ENCODE results near the gene POLDIP2. TPM values are rescaled to one million over a fixed set of nuclear protein-coding genes. Genes with fewer than 3 reads are reported as not detected.
A peak's percentile ranks its signal among the peaks of the same experiment; 100 is the strongest.

The POLDIP2 gene
- total RNA-seq, 6 experiments from 2014 or later, result 92.5 to 156 (median 130) TPM

DNA sequence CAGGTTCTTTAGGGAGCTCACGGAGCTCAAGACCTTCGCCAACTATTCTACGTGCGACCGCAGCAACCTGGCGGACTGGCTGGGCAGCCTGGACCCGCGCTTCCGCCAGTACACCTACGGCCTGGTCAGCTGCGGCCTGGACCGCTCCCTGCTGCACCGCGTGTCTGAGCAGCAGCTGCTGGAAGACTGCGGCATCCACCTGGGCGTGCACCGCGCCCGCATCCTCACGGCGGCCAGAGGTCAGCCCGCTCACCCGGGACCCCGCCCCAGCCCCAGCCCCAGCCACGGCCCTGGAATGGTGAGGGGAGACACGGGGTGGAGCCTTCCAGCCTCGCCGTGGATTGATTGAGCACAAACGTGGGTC is 27.7 kb upstream of the POLDIP2 start:
- peak overlapping the region; percentile 48 to 61 (median 57) for H3K4me3 ChIP-seq
- TF ChIP-seq POLR2A (IDR thresholded peaks at IDR 0.05), result no peak
- TF ChIP-seq, protein P1, sequence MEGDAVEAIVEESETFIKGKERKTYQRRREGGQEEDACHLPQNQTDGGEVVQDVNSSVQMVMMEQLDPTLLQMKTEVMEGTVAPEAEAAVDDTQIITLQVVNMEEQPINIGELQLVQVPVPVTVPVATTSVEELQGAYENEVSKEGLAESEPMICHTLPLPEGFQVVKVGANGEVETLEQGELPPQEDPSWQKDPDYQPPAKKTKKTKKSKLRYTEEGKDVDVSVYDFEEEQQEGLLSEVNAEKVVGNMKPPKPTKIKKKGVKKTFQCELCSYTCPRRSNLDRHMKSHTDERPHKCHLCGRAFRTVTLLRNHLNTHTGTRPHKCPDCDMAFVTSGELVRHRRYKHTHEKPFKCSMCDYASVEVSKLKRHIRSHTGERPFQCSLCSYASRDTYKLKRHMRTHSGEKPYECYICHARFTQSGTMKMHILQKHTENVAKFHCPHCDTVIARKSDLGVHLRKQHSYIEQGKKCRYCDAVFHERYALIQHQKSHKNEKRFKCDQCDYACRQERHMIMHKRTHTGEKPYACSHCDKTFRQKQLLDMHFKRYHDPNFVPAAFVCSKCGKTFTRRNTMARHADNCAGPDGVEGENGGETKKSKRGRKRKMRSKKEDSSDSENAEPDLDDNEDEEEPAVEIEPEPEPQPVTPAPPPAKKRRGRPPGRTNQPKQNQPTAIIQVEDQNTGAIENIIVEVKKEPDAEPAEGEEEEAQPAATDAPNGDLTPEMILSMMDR (IDR thresholded peaks at IDR 0.05), result no peak
- 60% methylated on average over 2 of the region's 29 CpGs for WGBS (ENCODE audit: insufficient coverage, low coverage, low lambda C conversion rate, missing lambda C conversion rate)
- peak; percentile 25 to 47 (median 38) for ATAC-seq
- no peaks in the 10 kb centered on the region for H3K9me3 ChIP-seq
- intact Hi-C loops (cut with DNase I), result no loop called here
- peaks cover 0 to 8% (median 0%) of the 10 kb centered on the region in 4 donors for H3K36me3 ChIP-seq
- no peak overlapping the region for H3K27ac ChIP-seq
- no peaks in the 10 kb centered on the region for H3K27me3 ChIP-seq
- DNase-seq, result peak in 1 of 3 donors; percentile 58
- peaks cover 0 to 25% (median 0%) of the 10 kb centered on the region in 4 donors for H3K4me1 ChIP-seq

DNA sequence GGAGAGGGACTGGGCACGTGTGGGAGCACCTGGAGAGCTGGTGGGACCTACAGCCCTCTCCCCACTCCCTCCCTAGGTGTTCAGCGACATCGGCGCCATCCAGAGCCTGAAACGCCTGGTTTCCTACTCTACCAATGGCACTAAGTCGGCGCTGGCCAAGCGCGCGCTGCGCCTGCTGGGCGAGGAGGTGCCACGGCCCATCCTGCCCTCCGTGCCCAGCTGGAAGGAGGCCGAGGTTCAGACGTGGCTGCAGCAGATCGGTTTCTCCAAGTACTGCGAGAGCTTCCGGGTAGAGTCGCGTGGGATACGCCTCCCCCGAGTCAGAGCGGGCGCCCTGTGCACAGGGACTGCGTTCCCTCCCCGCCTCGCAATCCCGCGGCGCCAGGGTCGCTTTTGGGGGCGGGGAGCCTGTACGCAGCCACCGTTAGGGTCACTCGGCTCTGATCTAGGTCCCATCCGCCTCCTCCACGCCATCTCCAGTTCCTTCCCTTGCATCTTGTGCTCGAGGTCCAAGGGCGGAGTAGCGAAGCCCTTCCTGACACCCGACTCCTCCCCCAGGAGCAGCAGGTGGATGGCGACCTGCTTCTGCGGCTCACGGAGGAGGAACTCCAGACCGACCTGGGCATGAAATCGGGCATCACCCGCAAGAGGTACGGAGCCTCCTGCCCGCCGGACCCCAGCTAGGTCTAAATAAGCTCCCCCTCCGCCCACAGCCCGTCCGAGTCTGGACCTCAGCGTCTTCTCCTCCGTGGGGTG is 27.1 kb upstream of the POLDIP2 start:
- 5% methylated on average over 11 of the region's 56 CpGs for WGBS (ENCODE audit: insufficient coverage, low coverage, low lambda C conversion rate, missing lambda C conversion rate)
- no peaks in the 10 kb centered on the region for H3K9me3 ChIP-seq
- peak overlapping the region; percentile 48 to 61 (median 57) for H3K4me3 ChIP-seq
- H3K4me1 ChIP-seq, result peaks cover 0 to 25% (median 0%) of the 10 kb centered on the region in 4 donors
- peak; percentile 42 for TF ChIP-seq POLR2A (IDR thresholded peaks at IDR 0.05)
- TF ChIP-seq, protein P1 (IDR thresholded peaks at IDR 0.05), result no peak
- intact Hi-C loops (cut with DNase I), result no loop called here
- peak; percentile 82 to 87 (median 83) for DNase-seq
- no peaks in the 10 kb centered on the region for H3K27me3 ChIP-seq
- H3K36me3 ChIP-seq, result peaks cover 0 to 3% (median 0%) of the 10 kb centered on the region in 4 donors
- ATAC-seq, result peak; percentile 79 to 88 (median 82)
- peak overlapping the region in 1 of 3 donors; percentile 21 for H3K27ac ChIP-seq

DNA sequence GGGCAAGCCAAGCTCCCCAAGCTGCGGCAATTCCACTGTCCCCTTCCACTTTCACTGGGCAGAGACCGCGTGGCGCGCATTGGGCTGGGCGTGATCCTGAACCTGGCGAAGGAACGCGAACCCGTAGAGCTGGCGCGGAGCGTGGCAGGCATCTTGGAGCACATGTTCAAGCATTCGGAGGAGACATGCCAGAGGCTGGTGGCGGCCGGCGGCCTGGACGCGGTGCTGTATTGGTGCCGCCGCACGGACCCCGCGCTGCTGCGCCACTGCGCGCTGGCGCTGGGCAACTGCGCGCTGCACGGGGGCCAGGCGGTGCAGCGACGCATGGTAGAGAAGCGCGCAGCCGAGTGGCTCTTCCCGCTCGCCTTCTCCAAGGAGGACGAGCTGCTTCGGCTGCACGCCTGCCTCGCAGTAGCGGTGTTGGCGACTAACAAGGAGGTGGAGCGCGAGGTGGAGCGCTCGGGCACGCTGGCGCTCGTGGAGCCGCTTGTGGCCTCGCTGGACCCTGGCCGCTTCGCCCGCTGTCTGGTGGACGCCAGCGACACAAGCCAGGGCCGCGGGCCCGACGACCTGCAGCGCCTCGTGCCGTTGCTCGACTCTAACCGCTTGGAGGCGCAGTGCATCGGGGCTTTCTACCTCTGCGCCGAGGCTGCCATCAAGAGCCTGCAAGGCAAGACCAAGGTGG is 24.0 kb upstream of the POLDIP2 start:
- Histone ChIP-seq H3K9me3 (no peaks in the 10 kb centered on the region), H3K4me3 (peak overlapping the region in 1 of 3 donors; percentile 31), H3K4me1 (peaks cover 0 to 25% (median 0%) of the 10 kb centered on the region in 4 donors), H3K36me3 (no peaks in the 10 kb centered on the region), H3K27ac (no peak overlapping the region), H3K27me3 (no peaks in the 10 kb centered on the region)
- intact Hi-C loops (cut with DNase I), result no loop called here
- TF ChIP-seq, protein P1 (IDR thresholded peaks at IDR 0.05), result peak; percentile 39 to 65 (median 43)
- TF ChIP-seq POLR2A (IDR thresholded peaks at IDR 0.05), result no peak
- 29% methylated on average over 11 of the region's 72 CpGs for WGBS (ENCODE audit: insufficient coverage, low coverage, low lambda C conversion rate, missing lambda C conversion rate)
- DNase-seq (peak; percentile 66 to 80 (median 75)), ATAC-seq (peak; percentile 59 to 81 (median 70))

- WGBS (ENCODE audit: insufficient coverage, low coverage, low lambda C conversion rate, missing lambda C conversion rate), result 57% methylated on average over 10 of the region's 10 CpGs
- intact Hi-C loops (cut with DNase I), result no loop called here
- ATAC-seq, result peak in 3 of 4 donors; percentile 29 to 39 (median 36)
- Histone ChIP-seq H3K27ac (no peak overlapping the region), H3K27me3 (no peaks in the 10 kb centered on the region), H3K4me1 (peaks cover 0 to 25% (median 0%) of the 10 kb centered on the region in 4 donors), H3K9me3 (no peaks in the 10 kb centered on the region), H3K4me3 (no peak overlapping the region), H3K36me3 (no peaks in the 10 kb centered on the region)
- DNase-seq, result no peak
- TF ChIP-seq, protein P1 (IDR thresholded peaks at IDR 0.05), result no peak
- TF ChIP-seq POLR2A (IDR thresholded peaks at IDR 0.05), result no peak
Measured at GRCh38 chr17:28379814-28380801, 22.8 kb upstream of the POLDIP2 start.
